ENCODE measurements around the gene NEU2.
"Not testable (repeated sequence)": the region's sequence is repeated elsewhere in the genome, so short reads cannot be mapped to it uniquely, and the experiment has no call there.

The NEU2 gene

GRCh38 chr2:233058717-233059546, 26.5 kb downstream of the NEU2 start:
- no peak for DNase-seq

GRCh38 chr2:233059547-233059796, 27.0 kb downstream of the NEU2 start:
- no peak for DNase-seq

GRCh38 chr2:233059797-233060500, 27.5 kb downstream of the NEU2 start, which contains the start of gene INPP5D:
TSS of gene INPP5D (plus strand) at chr2:233060342. CDS start at chr2:233060479, 137 bp downstream.
- DNase-seq, result no peak

DNA sequence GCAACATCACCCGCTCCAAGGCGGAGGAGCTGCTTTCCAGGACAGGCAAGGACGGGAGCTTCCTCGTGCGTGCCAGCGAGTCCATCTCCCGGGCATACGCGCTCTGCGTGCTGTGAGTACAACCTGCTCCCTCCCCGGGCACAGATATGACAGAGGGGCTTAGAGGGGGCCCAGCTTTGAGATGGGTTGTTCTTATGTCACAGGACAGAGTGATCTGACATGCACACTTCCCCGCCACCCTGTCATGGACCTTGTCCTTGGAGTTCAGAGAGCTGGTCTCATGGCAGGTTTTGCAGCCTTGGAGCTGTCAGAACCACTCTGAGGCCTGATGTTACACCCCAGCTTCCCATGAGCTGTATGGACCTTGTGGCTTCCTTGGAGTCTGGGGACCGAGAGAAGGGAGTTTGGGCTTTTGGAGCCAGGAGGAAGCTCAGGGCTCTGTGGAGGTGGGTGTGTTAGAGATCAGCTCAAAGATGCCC, 28.1 kb downstream of the NEU2 start:
- DNase-seq, result no peak

GRCh38 chr2:233060980-233061590, 28.6 kb downstream of the NEU2 start:
- no peak for DNase-seq

DNA sequence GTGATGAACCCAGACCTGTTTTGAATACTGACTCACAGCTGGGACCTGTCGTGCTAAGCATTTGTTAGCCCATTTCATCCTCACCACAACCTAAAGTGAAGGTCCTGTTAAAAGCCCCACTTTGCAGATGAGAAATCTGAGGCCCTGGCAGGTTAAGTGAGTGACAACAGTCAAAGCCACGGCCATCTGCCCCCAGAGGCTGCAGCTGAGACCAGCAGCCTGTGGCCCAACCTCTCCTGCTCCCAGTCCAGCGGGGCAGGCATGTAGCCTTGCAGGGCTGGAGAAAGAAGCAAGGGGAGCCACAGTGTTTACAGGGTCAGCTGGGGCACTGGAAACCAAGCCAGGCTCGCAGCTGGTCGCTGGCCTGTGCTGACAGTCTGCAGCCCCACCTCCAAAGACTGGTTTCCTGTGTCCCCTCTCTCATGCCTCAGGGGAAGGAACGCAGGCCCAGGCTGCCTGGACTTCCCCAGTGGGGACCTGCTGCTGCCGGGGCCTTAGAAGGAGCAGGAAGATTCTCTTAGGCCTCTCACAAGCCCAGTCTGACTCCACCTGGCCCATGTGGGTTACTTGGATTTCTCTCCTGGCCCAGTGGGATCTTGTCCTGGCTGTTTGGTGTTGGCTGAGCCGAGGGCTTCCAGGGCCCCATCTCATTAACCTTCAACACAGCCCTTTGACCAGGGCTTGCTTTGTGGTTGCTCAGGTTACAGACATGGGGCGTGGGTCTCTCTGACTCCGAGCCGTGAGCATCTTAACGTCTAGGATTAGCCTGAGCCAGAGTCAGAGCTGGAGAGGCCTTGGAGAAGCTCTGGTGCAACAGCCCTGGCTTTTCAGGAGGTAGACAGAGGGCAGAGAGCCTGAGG, 29.3 kb downstream of the NEU2 start:
- no peak for DNase-seq

- no peak for DNase-seq
Measured at GRCh38 chr2:233062451-233062850, 30.0 kb downstream of the NEU2 start.

GRCh38 chr2:233062946-233063268, 30.4 kb downstream of the NEU2 start:
- DNase-seq, result no peak

- DNase-seq, result no peak
Measured at GRCh38 chr2:233063269-233063975, 30.9 kb downstream of the NEU2 start.

DNA sequence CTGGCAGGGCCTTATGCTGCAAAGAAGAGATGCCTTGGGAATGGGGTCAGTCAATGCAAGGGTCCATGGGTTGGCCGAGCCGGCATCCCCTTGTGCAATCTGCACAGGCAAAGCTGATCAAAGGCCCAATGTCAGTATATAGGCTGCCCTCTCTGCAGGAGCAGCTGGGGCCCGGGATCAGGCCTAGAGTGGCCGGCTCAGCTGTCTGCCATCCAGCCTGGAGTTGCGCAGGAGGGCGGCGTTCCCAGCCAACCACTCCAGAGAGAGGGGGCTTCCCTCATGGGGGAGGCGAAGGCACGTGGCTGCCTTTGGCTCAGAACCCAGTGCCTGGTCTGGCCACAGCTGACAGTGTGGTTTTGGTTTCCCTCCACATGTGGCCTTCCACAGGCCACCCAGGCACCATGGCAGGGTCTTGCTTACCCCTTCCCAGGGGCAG, 31.5 kb downstream of the NEU2 start:
- no peak for DNase-seq

- DNase-seq, result no peak
Measured at GRCh38 chr2:233064530-233065199, 32.2 kb downstream of the NEU2 start.

DNA sequence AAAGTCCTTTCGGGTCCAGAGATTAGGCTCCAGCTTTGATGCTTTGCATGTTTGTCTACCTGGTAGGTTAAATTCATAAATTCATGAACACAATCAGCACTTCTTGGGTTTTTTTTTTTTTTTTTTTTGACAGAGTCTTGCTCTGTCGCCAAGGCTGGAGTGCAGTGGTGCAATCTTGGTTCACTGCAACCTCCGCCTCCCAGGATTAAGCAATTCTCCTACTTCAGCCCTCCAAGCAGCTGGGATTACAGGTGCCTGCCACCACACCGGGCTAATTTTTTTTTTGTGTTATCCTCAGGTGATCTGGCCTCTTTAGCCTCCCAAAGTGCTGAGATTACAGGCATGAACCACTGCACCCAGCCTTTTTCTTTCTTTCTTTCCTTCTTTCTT, 32.7 kb downstream of the NEU2 start:
- DNase-seq, result not testable (repeated sequence)

- no peak for DNase-seq
Measured at GRCh38 chr2:233065954-233066470, 33.5 kb downstream of the NEU2 start.

GRCh38 chr2:233068762-233069418, 36.4 kb downstream of the NEU2 start:
- no peak for DNase-seq

DNA sequence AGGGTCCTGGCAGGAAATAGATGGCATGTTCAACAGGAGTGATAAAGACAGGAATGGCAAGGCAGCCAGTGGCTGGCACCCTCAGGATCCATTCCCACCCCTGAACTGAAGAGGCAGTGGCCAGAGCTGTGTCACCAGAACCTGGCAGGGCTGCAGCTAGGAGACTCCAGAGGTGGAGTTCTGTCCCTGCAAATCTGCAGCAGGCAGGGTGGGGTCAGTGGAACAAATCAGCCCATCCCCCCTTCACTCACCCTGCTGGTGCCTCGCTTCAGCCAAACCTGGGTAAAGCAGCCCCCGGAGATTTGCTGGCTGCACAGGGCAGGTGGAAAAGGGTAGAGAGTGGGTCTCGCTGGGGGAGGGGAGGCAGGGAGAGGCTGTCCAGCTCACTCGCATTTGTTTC, 40.4 kb downstream of the NEU2 start:
- no peak for DNase-seq

DNA sequence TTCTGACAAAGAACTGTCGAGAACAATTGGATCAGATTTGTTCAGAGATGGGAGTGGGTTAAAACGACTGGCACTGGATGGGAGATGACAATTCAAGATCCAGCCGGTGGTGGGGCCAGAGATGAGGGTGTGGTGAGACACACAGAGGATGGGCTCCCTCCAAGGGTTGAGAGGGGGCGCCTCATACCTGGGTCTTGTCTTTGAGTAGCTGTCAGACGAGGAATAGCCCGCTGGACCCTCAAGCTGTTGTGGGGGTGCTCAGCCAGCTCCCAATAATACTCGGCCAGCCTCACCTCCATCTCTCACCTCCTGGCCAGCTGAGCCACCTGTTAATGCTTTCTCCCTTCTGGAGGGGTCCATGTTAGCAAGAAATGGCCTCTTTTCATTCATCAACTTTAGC, 41.6 kb downstream of the NEU2 start:
- no peak for DNase-seq

DNA sequence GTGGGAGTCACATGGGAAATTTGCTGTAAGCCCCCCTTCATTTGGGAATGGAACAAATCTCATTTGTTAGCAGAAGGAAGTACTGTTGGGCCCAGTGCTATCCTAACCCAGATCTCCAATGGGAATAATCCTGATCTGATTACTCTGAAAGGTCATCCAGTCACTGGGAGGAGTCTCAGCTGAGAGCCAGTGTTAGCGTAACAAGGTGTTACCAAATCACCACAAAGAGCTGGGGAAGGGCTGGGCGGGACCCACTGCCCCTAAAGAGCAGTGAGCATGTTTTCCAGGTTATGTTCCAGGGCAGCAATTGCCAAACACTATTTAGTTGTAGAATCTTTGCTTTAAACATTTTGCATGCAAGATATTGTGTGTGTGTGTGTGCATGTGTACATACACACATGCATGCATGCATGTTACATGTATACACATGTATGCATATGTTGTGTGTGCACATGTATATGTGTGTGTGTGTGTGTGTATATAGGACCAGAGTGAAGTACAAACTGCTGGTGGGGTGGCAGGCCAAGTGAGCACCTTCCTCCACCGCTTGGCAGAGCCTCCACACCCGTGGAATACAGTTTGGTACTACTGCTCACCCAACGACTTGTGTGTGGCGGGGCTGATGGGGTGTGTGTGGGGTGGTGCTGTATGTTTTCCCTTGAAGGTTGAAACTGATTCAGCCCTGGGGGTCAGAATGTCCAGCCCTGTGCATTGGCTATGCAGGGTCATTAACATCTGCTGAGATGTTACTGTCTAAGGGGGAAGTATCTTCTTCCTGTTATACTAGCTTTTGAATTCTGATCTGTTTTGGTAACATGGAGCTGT, 42.9 kb downstream of the NEU2 start:
- no peak for DNase-seq

DNA sequence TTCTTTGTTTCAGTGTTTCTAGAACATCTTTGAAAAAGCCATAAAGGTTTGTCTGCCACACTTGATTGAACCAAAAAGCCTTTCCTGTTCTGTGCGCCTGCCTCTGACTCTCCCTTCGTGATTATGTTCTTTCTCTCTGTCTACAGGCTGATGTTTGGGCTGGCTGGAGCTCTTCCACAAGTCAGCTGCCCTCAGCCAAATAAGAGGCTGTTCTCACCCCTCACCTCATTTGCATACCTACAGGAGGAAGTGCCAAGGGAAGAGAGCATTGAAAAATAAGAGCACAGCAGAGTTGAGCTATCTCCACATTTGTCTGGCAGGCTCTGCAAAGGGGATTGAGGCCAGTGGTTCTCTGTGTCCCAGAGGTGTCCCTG, 43.5 kb downstream of the NEU2 start:
- DNase-seq, result no peak

DNA sequence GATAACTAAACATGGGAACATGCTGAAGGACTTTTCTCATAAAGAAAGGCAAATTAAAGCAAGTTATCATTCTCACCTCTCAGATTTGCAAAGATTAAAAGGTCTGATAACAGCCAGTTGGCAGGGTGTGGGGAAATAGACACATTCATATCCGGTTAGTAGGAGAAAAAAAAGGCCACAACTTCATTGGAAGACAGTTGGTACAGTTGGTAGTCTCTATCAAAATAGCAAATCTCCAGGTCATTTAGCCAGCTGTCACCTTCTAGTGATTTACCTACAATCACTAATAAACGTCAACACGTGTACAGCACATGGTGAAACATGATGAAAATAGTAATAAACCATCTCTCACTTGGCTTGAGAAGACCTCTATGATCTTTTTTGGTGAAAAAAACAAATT, 44.3 kb downstream of the NEU2 start:
- DNase-seq, result no peak

- DNase-seq, result no peak
Measured at GRCh38 chr2:233079473-233079877, 47.0 kb downstream of the NEU2 start.
